Stimulated activated CD8-positive, alpha-beta memory T cell treated with anti-CD3 and anti-CD28 coated beads, Interleukin-12 subunit alpha, Interleukin-12 subunit beta, amount 100 ng/mL, for 24 hours (primary cell): ENCODE data around the gene BBC3.
A peak's percentile ranks its signal among the peaks of the same experiment; 100 is the strongest.

Source experiments
- DNase-seq: peaks from one replicate; pipeline ENCODE4 v3.0.0-alpha.2; 2020; ENCODE audit errors: extremely low read depth

Gene BBC3

GRCh38 chr19:47195434-47195833, 35.6 kb downstream of the BBC3 start:
- no peak for DNase-seq

- DNase-seq, result no peak
Observed at GRCh38 chr19:47190167-47190727, 40.8 kb downstream of the BBC3 start.

- DNase-seq, result no peak
Observed at GRCh38 chr19:47188507-47189033, 42.4 kb downstream of the BBC3 start.

DNA sequence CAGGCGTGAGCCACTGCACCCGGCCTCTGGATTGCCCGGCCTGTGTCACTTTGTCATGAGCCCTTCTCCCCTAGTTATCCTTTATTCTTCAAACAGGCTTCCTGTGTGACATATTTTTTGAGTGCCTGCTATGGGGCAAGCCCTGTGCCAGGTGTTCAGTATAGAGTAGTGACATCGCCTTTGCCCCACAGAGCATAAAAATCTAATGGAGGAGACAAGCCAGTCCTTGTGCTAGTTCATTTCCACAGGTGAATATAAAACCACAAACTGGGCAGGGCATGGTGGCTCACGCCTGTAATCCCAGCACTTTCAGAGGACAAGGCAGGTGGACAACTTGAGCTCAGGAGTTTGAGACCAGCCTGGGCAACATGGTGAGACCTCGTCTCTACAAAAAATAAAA, 43.2 kb downstream of the BBC3 start:
- no peak for DNase-seq

DNA sequence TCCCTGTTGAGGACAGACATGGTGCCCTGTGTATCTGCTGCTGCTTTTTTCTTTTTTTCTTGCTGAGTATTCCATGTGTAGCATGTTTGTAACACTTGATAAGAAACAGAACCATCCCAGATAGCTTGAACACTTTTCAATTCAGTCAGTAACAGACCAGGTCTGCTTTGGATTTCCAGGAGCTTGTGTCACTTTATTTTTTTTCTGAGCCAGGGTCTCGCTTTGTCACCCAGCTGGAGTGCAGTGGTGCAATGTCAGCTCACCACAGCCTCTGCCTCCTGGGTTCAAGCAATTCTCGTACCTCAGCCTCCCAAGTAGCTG, 43.7 kb downstream of the BBC3 start:
- DNase-seq, result no peak

GRCh38 chr19:47186446-47187334, 44.3 kb downstream of the BBC3 start:
- peak; percentile 65 for DNase-seq

DNA sequence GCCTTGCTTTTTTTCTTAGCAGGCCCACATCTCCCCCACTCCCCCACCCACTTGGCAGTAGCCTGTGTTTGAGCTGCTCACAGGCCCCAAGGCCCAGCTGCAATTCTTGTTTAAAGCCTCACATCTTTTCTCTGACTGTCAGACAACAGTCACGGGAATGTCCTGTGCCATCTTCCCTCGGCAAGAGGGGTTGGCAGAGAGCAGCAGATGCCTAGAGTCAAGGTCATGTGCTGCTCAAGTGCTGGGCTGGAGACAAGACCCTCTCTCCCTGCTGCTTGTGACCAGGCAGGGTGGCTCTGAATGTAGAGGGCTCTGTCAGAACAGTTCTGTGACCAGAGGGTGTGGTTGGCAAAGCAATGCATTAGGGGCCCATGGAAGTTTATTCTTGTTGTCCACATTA, 47.4 kb downstream of the BBC3 start:
- DNase-seq, result no peak

- no peak for DNase-seq
Observed at GRCh38 chr19:47179653-47180310, 51.2 kb downstream of the BBC3 start.

- no peak for DNase-seq
Observed at GRCh38 chr19:47176627-47177090, 54.3 kb downstream of the BBC3 start.

GRCh38 chr19:47176071-47176626, 54.9 kb downstream of the BBC3 start:
- DNase-seq, result no peak

GRCh38 chr19:47172666-47173455, 58.1 kb downstream of the BBC3 start:
- DNase-seq, result no peak
